C4-2B (cell line): ENCODE data around the gene GSG1.

Source experiments
- H3K27ac ChIP-seq: fragments of 450-650 bp; 2 replicates; pipeline ENCODE4 v1.5.1; 2017
- ZFX ChIP-seq: fragments of 450-650 bp; IDR thresholded peaks from 2 replicates; pipeline ENCODE4 v1.6.1; 2017
- TF ChIP-seq, protein P1 (sequence below): fragments of 450-650 bp; conservative IDR thresholded peaks from 2 replicates; pipeline ENCODE4 v1.5.1; 2017; ENCODE audit warnings: mild to moderate bottlenecking

Gene GSG1

DNA sequence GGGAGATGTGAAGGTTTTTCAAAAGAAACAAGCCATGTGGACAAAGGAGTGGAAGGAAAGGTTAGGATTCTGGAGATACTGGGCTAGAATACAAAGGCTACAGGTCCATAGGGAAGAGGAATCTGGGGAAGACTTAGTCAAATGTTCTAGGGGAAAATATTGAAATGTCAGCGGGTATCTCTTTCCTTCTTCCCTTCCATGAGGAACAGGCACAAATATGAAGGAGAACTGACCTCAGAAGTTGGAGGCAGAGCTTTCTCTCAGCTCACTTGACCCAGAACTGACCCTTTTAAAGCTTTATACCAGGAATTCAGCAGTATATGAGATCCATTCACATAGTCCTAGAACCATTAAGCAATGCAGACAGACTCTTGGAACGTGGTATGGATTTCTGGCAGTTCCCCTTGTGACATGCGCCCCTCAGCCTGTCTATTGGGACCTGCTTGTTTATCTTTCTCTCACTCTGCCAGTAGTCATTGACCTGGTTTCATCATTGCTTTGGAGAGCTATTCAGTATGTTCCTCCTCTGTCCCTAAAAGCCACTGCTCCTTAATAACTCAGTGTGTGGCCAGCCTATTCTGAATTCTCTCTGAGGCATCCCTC, 43.0 kb upstream of the GSG1 start:
- TF ChIP-seq, protein P1, sequence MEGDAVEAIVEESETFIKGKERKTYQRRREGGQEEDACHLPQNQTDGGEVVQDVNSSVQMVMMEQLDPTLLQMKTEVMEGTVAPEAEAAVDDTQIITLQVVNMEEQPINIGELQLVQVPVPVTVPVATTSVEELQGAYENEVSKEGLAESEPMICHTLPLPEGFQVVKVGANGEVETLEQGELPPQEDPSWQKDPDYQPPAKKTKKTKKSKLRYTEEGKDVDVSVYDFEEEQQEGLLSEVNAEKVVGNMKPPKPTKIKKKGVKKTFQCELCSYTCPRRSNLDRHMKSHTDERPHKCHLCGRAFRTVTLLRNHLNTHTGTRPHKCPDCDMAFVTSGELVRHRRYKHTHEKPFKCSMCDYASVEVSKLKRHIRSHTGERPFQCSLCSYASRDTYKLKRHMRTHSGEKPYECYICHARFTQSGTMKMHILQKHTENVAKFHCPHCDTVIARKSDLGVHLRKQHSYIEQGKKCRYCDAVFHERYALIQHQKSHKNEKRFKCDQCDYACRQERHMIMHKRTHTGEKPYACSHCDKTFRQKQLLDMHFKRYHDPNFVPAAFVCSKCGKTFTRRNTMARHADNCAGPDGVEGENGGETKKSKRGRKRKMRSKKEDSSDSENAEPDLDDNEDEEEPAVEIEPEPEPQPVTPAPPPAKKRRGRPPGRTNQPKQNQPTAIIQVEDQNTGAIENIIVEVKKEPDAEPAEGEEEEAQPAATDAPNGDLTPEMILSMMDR, result no peak
- no peak for TF ChIP-seq ZFX
- no peak overlapping the region for H3K27ac ChIP-seq

DNA sequence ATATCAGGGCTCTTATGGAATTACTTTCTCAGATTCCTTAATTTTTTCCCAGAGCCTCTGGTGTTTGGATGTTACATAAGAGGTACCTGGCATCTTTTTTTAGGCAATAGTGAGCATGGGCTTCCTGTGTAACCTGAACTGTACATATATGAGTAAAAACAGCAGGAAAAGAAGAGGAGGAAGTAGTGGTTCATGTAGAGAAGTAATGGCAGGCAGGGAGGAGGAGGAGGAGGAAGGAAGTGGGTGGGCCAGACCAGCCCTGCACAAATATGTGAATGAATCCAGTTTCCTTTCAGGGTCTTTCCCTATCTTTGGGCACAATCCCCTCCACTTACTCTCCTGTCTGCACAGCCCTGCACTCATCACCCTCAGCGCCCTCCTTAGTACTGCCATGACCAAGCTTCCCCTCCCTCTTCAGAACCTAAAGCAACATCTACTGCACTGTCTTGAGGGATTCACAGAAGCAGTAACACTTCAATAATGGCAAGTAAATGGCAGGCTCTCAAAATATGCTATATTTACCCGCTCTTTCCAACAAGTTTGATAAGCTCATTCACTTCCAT, 40.9 kb upstream of the GSG1 start:
- no peak for TF ChIP-seq ZFX
- TF ChIP-seq, protein P1, result no peak
- H3K27ac ChIP-seq, result no peak overlapping the region

DNA sequence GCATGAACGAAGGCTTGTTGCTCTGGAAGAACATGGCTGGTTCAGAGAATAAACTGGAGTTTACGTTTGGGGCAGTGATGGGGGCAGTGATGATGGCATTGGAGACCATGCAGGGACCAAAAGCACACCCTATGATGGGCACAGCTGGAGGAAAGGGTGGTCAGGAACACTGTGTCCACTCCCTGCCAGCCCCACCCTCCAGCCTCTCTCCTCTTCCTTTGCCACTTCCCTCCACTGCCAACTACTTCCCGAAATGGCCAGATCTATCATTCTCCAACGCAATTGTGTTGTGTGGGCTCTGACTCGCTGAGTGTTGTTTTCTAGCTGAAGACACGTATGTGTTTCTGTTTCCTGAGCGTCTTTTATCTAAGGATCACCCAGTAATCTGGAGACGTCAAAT, 39.3 kb upstream of the GSG1 start:
- TF ChIP-seq, protein P1, result no peak
- TF ChIP-seq ZFX, result no peak
- no peak overlapping the region for H3K27ac ChIP-seq

DNA sequence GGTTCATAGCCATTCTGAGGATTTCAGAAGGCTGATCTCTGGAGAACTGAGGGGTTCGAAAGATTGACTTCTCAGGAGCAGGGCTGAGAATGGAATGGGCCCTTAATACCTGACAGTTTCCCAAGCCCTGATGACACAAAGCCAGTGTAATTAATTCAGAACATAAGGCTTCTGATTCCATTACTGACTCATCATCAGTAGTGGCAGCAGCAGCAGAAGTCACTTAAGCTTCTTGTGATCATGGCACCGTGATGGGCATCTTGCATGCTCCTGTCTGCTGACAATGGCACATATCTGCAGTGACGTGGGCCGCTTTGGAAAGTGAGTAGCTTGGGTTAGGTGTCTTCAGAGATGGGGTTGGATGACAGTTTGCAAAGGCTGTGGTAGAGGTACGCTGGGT, 38.2 kb upstream of the GSG1 start:
- no peak overlapping the region for H3K27ac ChIP-seq

DNA sequence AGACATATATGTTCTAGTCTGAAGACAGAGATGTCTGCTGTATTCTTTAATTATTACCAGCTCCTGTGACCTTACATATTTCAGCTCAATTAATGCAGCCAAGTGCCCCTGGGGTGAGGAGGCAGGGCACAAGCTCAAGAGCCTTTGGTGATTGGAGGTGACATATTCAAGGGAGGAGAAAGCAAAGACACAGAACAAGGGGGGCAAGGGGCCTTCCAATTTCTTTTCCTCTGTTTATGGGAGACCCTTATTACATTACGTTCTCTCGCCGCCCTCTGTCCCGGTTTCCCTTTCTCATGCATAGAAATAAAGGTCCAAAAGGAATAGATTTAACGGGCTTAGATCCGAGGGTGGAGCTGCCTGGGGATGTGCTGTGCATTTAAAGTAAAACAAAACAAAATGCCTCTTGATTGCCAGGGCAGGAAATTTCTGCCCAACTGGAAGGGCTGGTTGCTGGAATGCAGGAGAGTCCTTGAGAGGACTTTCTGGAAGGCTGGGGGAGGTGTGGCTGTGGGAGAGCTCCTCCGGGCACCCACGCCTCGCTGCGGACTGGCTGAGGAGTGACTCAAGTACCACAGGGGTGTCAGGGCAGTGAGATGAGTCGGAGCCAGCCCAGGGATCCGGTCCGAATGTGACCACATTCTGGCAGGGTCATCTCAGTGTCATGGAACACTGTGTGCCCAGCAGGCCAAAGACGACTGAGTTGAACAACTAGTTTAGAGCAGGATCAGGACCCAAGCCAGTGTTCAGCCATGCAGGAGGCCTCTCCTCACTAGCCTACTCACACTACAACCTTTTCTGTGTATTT, 32.1 kb upstream of the GSG1 start:
- TF ChIP-seq ZFX, result no peak
- TF ChIP-seq, protein P1, result peak; percentile 46
- peak overlapping the region; percentile 66 for H3K27ac ChIP-seq

More for the DNA sequence above, 38.2 kb upstream of the GSG1 start:
- TF ChIP-seq ZFX, result no peak
- TF ChIP-seq, protein P1, result no peak

DNA sequence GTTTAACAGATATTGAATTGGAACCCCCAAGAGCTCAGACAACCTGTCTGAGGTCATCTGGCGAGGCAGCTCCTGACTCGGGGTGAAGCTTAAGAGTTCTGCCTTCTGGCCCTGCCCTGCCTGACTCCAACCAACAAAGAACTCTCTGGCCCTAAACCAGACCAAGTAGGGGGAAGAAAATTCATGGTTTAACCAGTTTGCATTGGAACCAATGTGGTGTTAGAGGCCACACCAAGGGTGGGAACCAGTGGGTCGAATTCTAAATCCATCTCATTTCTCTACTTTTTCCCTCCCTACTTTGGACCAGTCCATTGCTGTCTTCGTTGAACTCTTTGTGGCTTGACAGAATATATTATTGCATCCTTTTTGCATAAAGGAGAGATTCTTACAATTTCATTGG, 30.4 kb upstream of the GSG1 start:
- no peak overlapping the region for H3K27ac ChIP-seq
- no peak for TF ChIP-seq ZFX
- TF ChIP-seq, protein P1, result no peak

DNA sequence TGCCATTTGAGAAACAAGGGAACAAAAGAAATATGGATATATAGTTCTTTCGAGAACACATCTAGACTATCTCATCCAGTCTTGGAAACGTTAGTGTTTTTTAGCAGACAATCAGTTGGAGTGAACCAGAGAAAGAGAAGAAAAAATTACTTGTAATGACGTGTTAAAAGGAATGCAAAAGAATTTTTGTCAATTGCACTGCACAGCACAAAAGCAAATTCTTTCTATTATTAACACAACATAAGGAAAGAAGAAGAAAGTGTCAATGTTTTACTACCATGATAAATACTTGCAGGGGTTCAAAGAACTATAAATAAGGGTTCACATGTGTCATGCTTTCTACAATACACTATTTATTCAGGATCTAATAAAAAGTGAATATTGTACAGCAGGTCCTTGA, 27.5 kb upstream of the GSG1 start:
- TF ChIP-seq, protein P1, result no peak
- TF ChIP-seq ZFX, result no peak
- H3K27ac ChIP-seq, result no peak overlapping the region
